Stimulated activated CD4-positive, alpha-beta T cell treated with anti-CD3 and anti-CD28 coated beads, Interleukin-15, amount 100 ng/mL, for 48 hours (primary cell): Measurements from ENCODE around the gene ST6GAL1.
A peak's percentile ranks its signal among the peaks of the same experiment; 100 is the strongest.
"Not testable (repeated sequence)": the region's sequence is repeated elsewhere in the genome, so short reads cannot be mapped to it uniquely, and the experiment has no call there.

Experiments used
- DNase-seq, 2 donors: peaks; one replicate each; pipeline ENCODE4 v3.0.0-alpha.2; 2020; ENCODE audit warnings: low read depth in 2 of 2

ST6GAL1 gene, protein sequence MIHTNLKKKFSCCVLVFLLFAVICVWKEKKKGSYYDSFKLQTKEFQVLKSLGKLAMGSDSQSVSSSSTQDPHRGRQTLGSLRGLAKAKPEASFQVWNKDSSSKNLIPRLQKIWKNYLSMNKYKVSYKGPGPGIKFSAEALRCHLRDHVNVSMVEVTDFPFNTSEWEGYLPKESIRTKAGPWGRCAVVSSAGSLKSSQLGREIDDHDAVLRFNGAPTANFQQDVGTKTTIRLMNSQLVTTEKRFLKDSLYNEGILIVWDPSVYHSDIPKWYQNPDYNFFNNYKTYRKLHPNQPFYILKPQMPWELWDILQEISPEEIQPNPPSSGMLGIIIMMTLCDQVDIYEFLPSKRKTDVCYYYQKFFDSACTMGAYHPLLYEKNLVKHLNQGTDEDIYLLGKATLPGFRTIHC

DNA sequence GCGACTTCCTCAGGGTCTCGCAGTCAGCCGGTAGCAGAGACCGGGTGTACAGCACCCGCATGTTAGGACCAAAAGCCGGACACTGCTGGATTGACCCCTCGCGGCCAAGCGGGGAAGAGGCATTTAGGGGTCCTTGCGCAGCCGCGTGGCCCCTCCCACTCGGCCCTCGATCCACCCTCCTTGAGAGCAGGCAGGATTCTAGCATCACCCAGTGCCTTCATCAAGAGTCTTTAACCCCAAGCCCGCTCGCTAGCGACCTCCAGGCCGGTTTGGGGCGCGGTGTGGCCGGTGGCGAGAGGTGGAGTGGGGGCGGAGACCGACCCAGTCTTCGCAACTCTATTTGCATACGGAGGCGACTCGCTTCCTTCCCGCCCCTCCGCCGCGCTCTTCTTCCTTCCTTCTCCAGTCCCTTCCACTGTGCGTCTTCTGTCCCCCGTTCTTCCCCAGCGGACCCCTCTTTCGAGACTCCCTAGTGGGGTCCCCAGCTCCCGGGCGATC lies at the start of gene ST6GAL1:
TSS of gene ST6GAL1 (plus strand) at position 384 of the 498 bp plus-strand sequence. CDS start 112,178 bp downstream, outside the sequence.
- peak; percentile 51 to 59 for DNase-seq

DNA sequence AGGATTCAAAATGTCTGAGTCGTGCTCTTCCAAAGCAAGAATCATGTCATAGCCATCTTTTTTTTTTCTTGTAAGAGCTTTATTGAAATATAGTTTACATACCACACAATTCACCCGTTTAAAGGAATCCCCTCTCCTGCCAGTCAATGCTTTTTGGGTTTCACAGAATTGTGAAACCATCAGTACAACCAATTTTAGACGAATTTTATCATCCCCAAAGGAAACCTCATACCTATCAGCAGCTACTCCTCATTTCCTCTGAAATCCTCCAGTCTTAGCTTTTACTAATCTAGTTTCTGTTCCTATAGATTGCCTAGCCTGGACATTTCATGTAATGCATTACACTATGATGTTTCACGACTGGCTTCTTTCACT lies 48.2 kb upstream of the ST6GAL1 start:
- no peak for DNase-seq

DNA sequence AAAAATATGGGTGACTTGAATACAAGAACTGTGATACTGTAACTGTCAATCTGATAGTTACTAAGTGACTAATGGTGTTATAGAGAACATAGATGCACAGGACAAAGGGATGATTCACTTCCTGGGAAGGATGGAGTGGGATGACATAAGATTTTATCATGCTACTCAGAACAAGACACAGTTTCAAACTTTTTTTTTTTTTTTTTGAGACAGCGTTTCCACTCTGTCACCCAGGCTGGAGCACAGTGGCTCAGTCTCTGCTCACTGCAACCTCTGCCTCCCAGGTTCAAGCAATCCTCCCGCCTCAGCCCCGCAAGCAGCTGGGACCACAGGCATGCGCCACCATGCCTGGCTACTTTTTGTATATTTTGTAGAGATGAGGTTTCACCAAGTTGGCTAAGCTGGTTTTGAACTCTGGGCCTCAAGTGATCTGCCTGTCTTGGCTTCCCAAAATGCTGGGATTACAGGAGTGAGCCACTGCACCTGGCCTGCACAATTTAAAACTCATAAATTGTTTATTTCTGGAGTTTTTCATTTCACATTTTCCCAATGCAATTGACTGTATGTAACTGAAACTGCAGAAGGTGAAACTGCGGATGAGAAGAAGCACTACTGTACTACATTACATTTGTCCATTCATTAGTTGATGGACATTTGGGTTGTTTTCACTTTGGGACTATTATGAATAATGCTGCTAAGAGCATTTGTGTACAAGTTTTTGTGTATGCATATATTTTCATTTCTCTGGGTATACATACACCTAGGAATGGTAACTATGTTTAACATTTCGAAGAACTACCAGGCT lies 47.2 kb upstream of the ST6GAL1 start:
- DNase-seq: peak; percentile 39 to 62

DNA sequence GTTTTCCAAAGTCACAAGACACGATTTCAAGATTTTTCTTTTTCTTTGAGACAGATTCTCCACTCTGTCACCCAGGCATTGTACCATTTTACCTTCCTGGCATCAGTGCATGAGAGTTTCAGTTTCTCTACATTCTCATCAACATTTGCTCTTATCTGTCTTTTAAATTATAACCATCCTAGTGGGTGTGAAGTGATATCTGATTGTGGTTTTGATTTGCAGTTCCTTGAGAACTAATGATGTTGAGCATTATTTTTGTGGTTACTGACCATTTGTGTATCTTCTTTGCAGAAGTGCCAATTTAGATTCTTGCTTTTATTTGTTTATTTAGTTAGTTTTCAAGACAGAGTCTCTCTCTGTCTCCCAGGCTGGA lies 46.7 kb upstream of the ST6GAL1 start:
- no peak for DNase-seq

DNA sequence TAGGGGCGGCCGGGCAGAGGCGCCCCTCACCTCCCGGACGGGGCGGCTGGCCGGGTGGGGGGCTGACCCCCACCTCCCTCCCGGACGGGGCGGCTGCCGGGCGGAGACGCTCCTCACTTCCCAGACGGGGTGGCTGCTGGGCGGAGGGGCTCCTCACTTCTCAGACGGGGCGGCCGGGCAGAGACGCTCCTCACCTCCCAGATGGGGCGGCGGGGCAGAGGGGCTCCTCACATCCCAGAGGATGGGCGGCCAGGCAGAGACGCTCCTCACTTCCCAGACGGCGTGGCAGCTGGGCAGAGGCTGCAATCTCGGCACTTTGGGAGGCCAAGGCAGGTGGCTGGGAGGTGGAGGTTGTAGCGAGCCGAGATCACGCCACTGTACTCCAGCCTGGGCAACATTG lies 45.5 kb upstream of the ST6GAL1 start:
- not testable (repeated sequence) for DNase-seq

DNA sequence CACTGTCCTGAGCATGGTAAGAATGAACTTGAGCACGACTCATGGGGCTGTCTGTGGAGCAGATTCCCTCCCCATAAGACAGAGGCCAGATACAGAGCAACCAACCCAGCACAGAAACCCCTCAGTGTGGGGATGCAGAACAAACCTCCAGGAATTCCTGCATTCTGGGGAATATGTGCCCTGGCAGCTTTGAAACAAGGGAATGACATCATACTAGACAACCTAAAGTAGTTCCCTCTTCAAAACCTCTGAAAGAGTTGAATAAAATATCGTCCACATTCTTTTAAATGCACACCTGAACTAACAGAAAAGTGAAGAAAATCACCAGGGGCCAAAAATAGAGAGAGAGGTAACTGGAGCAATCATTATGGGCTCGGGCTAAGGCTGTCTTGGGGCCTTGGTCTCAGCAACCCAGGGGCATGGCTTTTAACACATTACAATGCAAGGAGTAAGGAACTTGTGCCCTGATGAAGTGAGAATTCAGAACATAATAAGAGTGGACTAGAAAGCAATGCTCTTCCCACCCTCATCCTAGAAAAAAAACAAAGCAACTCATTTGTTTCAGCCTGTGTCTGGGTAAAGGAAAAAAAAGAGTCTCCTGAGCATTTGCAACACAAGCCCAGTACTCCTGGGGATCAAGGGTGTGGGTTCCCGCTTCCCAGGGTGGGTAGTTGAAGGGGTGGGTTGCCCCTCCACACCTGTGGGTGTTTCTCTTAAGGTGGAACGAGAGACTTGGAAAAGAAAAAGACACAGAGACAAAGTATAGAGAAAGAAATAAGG lies 43.9 kb upstream of the ST6GAL1 start:
- DNase-seq: no peak

DNA sequence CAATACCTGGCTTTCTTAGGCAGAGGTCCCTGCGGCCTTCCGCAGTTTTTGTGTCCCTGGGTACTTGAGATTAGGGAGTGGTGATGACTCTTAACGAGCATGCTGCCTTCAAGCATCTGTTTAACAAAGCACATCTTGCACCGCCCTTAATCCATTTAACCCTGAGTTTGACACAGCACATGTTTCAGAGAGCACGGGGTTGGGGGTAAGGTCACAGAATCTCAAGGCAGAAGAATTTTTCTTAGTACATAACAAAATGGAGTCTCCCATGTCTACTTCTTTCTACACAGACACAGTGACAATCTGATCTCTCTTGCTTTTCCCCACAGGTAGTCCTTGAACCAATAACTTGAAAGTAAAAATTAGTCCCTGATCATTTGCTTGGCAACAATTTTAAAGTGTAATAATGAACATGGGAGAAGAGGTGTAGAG lies 42.8 kb upstream of the ST6GAL1 start:
- DNase-seq: not testable (repeated sequence)

DNA sequence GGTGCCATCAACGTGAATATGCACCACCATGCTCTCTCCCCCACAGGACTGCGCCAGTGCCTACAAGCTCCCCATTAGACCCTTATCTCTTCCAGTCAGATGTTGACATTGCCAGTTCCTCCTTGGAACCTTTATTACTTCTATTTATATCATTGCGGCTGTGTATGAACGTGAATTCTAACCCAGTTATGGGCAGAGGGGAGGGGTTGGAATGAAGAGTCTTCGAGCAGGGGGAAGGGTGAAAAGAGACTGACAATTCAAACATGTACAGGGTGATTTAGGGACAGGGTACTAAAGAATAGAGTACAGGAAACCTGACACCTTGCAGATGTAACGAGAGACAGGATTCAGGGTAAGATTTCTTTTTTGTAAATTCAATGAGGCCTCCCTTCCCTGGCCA lies 41.8 kb upstream of the ST6GAL1 start:
- DNase-seq: no peak

DNA sequence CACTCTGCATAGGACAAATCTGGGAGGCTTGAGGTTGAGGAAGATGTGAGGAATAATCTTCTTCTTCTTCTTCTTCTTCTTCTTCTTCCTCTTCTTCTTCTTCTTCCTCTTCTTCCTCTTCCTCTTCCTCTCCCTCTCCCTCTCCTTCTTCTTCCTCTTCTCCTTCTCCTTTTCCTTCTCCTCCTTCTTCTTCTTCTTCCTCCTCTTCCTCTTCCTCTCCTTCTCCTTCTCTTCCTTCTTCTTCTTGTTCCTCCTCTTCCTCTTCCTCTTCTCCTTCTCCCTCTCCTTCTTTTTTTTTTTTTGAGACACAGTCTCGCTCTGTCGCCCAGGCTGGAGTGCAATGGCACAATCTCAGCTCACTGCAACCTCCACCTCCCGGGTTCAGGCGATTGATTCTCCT lies 40.6 kb upstream of the ST6GAL1 start:
- not testable (repeated sequence) for DNase-seq

DNA sequence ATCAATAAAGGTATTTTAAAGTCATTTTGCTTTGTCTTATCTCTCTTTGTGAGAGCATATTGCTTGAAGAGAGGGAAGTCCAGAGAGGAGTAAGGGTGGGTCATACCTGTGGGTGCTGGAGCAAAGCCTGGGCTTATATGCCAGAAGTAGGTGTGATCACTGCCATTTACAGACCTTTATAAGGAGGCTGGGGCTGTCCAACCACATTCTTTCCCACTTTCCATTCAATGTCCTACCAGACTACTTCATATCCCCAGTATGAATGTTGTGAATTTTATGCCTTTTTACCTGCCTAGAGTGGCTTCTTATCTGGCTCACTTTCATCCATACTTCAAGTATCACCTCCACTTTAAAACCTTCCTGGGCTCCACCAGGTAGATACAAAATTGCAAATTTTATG lies 39.4 kb upstream of the ST6GAL1 start:
- DNase-seq: no peak

DNA sequence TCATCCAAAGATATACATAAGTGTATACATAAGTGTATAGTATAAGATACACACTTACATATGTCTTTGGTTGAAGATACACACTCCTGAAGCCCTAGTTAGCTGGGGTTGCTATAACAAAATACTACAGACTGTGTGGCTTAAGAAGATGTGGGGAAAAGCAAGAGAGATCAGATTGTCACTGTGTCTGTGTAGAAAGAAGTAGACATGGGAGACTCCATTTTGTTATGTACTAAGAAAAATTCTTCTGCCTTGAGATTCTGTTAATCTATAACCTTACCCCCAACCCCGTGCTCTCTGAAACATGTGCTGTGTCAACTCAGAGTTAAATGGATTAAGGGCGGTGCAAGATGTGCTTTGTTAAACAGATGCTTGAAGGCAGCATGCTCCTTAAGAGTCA lies 37.3 kb upstream of the ST6GAL1 start:
- DNase-seq: not testable (repeated sequence)

DNA sequence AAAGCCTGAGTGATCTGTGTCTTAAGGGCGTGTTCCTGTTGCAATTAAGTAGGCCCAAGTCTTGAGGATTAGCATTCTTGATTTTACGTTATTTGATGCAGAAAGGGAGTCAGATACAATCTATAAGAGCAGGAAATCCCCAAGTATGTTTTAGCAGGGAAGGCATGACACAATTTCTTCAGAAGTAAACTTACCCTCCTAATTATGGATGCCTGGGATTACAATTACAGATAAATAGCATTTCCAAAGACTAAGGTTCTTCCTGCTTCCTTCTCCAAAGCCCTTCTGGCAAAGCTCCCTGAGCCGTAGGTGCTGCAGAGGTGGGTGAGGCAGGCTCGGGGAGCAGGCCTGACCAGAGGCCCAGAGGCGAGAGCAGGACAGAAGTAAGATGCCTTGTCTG lies 34.9 kb upstream of the ST6GAL1 start:
- no peak for DNase-seq

DNA sequence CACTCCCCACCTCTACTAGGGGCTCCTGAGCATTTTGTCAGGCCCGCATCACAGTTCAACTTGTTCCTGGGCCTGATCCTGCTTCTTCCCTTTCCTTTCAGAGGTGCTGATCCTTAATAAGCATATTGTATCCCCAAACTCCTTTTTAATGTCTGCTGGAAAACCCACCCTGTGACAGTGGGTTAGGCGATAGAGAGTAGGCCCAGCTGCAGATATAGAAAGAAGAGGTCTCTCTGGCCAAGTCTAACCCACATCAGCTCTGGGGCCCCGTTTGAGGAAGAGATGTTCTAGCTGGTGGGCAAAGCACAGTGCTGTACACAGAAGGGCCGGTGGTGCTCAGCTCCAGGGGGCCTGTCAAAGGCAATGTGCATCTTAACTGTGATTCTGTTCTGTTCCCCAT lies 34.3 kb upstream of the ST6GAL1 start:
- DNase-seq: no peak

DNA sequence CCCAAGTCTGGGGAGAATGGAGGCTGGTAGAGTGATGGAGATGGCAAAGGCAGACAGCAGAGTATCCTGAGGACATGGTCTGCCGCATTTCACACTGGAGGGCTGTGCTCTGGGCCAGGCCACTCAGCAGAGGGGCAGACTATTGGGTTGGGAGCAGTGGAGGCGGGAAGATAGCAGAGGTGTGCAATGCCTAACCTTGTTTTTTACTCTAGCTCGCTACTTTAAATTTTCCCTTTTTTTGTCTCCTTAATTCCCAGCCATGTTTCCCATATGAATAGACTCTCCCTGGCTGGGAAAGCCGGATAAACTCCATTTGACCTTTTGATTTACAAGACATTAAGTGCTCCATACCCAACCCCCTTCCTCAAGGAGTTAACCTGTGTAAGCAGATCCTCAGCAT lies 33.5 kb upstream of the ST6GAL1 start:
- no peak for DNase-seq

DNA sequence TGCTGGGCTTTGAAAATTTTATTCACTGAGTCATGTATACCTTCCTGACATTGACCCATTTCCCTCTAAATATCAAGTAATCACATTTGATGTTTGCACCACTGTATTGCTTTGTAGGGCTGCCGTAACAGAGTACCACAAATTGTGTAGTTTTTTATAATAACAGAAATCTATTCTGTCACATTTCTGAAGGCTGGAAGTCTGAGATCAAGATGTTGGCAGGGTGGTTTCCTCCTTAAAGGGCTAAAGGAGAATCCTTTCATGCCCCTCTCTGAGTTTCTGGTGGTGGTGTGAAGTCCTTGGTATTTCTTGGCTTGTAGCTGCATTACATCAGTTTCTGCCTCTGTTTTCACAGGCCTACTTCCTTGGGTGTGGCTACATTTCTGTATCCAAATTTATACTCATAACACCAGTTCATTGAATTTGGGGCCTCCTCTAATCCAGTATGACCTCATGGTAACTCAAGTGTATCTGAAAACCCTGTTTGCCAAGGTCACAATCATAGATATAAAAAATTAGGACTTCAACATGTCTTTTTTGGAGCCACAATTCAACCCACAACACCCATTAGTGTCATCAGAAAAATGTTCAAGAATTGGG lies 29.1 kb upstream of the ST6GAL1 start:
- no peak for DNase-seq

DNA sequence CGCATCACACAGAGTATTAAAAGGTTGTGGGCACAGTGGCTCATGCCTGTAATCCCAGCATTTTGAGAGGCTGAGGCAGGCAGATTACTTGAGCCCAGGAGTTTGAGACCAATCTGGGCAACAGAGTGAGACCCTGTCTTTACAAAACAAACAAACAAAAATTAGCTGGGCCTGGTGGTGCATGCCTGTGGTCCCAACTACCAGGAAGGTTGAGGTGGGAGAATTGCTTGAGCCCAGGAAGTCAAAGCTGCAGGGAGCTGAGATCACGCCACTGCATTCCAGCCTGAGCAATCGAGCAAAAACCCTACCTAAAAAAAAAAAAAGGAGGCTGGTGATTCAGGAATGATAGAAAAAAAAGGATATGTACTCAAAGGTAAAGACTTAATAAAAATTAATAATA lies 28.2 kb upstream of the ST6GAL1 start:
- DNase-seq: no peak

DNA sequence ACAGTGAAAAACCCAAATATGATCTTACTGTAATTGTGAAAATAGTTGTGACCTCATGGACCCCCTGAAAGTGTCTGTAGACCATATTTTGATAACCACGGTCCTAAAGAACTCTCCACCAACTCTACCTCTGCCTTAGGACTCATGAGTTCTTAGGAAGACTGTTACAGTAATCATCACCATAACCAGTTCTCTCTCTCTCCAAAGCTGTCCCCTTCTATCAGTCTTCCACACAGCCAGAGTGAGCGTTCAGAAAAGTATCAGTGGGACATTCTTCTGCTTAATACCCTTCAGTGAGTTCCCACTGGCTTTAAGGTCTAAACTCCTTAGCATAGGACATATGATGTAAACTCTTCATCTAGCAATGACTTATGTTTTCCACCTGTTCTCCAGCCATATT lies 27.6 kb upstream of the ST6GAL1 start:
- no peak for DNase-seq

DNA sequence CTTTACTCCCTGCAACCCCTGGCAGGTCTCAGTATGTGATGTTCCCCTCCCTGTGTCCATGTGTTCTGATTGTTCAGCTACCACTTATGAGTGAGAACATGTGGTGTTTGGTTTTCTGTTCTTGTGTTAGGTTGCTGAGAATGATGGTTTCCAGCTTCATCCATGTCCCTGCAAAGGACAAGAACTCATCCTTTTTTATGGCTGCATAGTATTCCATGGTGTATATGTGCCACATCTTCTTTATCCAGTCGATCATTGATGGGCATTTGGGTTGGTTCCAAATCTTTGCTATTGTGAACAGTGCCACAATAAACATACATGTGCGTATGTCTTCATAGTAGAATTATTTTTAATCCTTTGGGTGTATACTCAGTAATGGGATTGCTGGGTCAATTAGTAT lies 26.6 kb upstream of the ST6GAL1 start:
- DNase-seq: not testable (repeated sequence)

DNA sequence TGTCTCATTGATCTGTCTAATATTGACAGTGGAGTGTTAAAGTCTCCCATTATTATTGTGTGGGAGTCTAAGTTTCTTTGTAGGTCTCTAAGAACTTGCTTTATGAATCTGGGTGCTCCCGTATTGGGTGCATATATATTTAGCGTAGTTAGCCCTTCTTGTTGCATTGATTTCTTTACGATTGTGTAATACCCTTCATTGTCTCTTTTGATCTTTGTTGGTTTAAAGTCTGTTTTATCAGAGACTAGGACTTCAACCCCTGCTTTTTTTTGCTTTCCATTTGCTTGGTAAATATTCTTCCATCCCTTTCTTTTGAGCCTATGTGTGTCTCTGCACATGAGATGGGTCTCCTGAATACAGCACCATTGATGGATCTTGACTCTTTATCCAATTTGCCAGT lies 23.3 kb upstream of the ST6GAL1 start:
- not testable (repeated sequence) for DNase-seq

DNA sequence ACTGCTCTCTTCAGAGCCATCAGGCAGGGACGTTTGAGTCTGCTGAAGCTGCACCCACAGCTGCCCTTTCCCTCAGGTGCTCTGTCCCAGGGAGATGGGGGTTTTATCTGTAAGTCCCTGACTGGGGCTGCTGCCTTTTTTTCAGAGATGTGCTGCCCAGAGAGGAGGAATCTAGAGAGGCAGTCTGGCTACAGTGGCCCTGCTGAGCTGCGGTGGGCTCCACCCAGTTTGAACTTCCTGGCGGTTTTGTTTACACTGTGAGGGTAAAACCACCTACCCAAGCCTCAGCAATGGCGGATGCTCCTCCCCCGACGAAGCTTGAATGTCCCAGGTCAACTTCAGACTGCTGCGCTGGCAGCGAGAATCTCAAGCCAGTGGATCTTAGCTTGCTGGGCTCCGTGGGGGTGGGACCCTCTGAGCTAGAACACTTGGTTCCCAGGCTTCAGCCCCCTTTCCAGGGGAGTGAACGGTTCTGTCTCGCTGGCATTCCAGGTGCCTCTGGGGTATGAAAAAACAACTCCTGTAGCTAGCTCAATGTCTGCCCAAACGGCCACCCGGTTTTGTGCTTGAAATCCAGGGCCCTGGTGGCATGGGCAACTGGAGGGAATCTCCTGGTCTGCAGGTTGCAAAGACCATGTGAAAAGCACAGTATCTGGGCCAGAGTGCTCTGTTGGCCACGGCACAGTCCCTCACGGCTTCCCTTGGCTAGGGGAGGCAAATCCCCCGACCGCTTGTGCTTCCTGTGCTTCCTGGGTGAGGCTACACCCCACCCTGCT lies 21.1 kb upstream of the ST6GAL1 start:
- DNase-seq: peak; percentile 31 to 56
